HEK293 (cell line): ENCODE data around the gene PI16.

ENCODE experiments used
- CTCF ChIP-seq: fragments of 450-650 bp; formaldehyde crosslinking; IDR thresholded peaks from 2 replicates; pipeline ENCODE4 v1.5.1; 2016; ENCODE audit warnings: missing biosample characterization, missing genetic modification characterization
- KLF10 ChIP-seq: fragments of 450-650 bp; IDR thresholded peaks from 2 replicates; pipeline ENCODE4 v1.5.1; 2018; ENCODE audit warnings: missing biosample characterization, mild to moderate bottlenecking, missing genetic modification characterization
- SETDB1 ChIP-seq: IDR thresholded peaks from one replicate; pipeline ENCODE4 v1.6.1; 2017; ENCODE audit warnings: mild to moderate bottlenecking, low read length, moderate library complexity, mixed read lengths; ENCODE audit not compliant: insufficient read length
- TCF7L2 ChIP-seq: IDR thresholded peaks from 2 replicates; pipeline ENCODE4 v1.6.1; 2011; ENCODE audit warnings: low read depth, mild to moderate bottlenecking, inconsistent platforms, low read length, moderate library complexity, borderline replicate concordance
- YY1 ChIP-seq: fragments of 450-650 bp; formaldehyde crosslinking; IDR thresholded peaks from 2 replicates; pipeline ENCODE4 v1.5.1; 2018; ENCODE audit warnings: missing biosample characterization, missing genetic modification characterization
- ZNF114 ChIP-seq: fragments of 450-650 bp; formaldehyde crosslinking; IDR thresholded peaks from 2 replicates; pipeline ENCODE4 v1.5.0; 2017; ENCODE audit warnings: missing biosample characterization, missing genetic modification characterization
- ZNF184 ChIP-seq: fragments of 450-650 bp; IDR thresholded peaks from 2 replicates; pipeline ENCODE4 v1.5.1; 2018; ENCODE audit warnings: missing biosample characterization, mild to moderate bottlenecking, missing genetic modification characterization
- ZNF548 ChIP-seq: fragments of 450-650 bp; formaldehyde crosslinking; IDR thresholded peaks from 2 replicates; pipeline ENCODE4 v1.5.1; 2016; ENCODE audit warnings: missing biosample characterization, missing genetic modification characterization
- ZNF776 ChIP-seq: fragments of 450-650 bp; formaldehyde crosslinking; IDR thresholded peaks from 2 replicates; pipeline ENCODE4 v1.5.0; 2017; ENCODE audit warnings: missing biosample characterization, missing genetic modification characterization, borderline replicate concordance

GRCh38 chr6:36957773-36958271 lies 3.3 kb downstream of the PI16 start:
- TF ChIP-seq CTCF (tag by site-specific recombination) = no peak
- TF ChIP-seq YY1 (tag by site-specific recombination) = no peak
- TF ChIP-seq TCF7L2 = no peak
- TF ChIP-seq ZNF548 (tag by site-specific recombination) = no peak
- no peak for TF ChIP-seq SETDB1
- TF ChIP-seq KLF10 (tag by site-specific recombination) = no peak
- TF ChIP-seq ZNF184 (tag by site-specific recombination) = no peak
- TF ChIP-seq ZNF776 = no peak
- no peak for TF ChIP-seq ZNF114
